H1 (cell line): ENCODE measurements around the gene DNAJA1. TPM values are rescaled to one million over a fixed set of nuclear protein-coding genes. Genes with fewer than 3 reads are reported as not detected.

Experiments used
- polyA plus RNA-seq, 7 experiments: library from polyadenylated mRNA; depleted of rRNA in 3 of 7; stranded (reverse) in 5 of 7; unstranded in 2 of 7; fragments of >200 nt in 5 of 7; fragments of 200-250 nt in 2 of 7; gene quantifications; 1 replicate in 5 of 7; 2 replicates in 1 of 7; 4 replicates in 1 of 7; pipeline versions ENCODE4 v1.2.1 to v1.2.3, GENCODE V29; 2011 to 2013; ENCODE audit warnings: missing spikeins in 2 of 7, mixed read lengths in 2 of 7
- total RNA-seq: library from RNA; stranded (reverse); fragmentation: NEBNext Ultra II Directional; extraction: Animal tissue kit (Norgen Biotek cat#: 25700); gene quantifications from 2 replicates; pipeline ENCODE4 v1.2.1, GENCODE V29; 2021
- TF ChIP-seq, protein P1 (sequence below): fragments of 300-600 bp; sonication (generic); IDR thresholded peaks from 2 replicates; pipeline ENCODE4 v1.7.1; 2012; ENCODE audit warnings: low read length, moderate library complexity, mild to moderate bottlenecking, inconsistent platforms; ENCODE audit not compliant: insufficient replicate concordance

The DNAJA1 gene
- total and polyA plus RNA-seq, 2 of the 8 experiments (the other 6 are each of a cell fraction or from before 2014, with no cell fraction given): 54.4 to 159 TPM

DNA sequence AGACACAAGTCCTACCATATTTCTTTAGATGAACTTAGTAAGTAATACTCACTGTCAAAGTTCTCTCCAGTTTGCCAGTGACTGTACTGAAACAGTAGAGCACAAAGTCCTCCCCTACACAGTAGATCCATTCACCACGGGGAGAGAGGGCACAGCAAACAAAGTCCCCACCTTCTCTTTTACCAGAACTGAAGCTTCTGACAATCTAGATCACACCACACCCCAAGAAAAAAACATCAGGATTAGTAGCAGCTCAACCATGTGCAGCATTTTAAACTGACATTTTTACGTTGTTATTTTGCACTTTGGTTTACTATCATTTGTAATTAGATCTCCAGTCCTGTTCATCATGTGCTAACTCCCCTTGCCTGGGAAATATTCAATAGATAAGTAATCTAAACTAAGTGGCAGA, 23.0 kb downstream of the DNAJA1 start (continued):
- TF ChIP-seq, protein P1, sequence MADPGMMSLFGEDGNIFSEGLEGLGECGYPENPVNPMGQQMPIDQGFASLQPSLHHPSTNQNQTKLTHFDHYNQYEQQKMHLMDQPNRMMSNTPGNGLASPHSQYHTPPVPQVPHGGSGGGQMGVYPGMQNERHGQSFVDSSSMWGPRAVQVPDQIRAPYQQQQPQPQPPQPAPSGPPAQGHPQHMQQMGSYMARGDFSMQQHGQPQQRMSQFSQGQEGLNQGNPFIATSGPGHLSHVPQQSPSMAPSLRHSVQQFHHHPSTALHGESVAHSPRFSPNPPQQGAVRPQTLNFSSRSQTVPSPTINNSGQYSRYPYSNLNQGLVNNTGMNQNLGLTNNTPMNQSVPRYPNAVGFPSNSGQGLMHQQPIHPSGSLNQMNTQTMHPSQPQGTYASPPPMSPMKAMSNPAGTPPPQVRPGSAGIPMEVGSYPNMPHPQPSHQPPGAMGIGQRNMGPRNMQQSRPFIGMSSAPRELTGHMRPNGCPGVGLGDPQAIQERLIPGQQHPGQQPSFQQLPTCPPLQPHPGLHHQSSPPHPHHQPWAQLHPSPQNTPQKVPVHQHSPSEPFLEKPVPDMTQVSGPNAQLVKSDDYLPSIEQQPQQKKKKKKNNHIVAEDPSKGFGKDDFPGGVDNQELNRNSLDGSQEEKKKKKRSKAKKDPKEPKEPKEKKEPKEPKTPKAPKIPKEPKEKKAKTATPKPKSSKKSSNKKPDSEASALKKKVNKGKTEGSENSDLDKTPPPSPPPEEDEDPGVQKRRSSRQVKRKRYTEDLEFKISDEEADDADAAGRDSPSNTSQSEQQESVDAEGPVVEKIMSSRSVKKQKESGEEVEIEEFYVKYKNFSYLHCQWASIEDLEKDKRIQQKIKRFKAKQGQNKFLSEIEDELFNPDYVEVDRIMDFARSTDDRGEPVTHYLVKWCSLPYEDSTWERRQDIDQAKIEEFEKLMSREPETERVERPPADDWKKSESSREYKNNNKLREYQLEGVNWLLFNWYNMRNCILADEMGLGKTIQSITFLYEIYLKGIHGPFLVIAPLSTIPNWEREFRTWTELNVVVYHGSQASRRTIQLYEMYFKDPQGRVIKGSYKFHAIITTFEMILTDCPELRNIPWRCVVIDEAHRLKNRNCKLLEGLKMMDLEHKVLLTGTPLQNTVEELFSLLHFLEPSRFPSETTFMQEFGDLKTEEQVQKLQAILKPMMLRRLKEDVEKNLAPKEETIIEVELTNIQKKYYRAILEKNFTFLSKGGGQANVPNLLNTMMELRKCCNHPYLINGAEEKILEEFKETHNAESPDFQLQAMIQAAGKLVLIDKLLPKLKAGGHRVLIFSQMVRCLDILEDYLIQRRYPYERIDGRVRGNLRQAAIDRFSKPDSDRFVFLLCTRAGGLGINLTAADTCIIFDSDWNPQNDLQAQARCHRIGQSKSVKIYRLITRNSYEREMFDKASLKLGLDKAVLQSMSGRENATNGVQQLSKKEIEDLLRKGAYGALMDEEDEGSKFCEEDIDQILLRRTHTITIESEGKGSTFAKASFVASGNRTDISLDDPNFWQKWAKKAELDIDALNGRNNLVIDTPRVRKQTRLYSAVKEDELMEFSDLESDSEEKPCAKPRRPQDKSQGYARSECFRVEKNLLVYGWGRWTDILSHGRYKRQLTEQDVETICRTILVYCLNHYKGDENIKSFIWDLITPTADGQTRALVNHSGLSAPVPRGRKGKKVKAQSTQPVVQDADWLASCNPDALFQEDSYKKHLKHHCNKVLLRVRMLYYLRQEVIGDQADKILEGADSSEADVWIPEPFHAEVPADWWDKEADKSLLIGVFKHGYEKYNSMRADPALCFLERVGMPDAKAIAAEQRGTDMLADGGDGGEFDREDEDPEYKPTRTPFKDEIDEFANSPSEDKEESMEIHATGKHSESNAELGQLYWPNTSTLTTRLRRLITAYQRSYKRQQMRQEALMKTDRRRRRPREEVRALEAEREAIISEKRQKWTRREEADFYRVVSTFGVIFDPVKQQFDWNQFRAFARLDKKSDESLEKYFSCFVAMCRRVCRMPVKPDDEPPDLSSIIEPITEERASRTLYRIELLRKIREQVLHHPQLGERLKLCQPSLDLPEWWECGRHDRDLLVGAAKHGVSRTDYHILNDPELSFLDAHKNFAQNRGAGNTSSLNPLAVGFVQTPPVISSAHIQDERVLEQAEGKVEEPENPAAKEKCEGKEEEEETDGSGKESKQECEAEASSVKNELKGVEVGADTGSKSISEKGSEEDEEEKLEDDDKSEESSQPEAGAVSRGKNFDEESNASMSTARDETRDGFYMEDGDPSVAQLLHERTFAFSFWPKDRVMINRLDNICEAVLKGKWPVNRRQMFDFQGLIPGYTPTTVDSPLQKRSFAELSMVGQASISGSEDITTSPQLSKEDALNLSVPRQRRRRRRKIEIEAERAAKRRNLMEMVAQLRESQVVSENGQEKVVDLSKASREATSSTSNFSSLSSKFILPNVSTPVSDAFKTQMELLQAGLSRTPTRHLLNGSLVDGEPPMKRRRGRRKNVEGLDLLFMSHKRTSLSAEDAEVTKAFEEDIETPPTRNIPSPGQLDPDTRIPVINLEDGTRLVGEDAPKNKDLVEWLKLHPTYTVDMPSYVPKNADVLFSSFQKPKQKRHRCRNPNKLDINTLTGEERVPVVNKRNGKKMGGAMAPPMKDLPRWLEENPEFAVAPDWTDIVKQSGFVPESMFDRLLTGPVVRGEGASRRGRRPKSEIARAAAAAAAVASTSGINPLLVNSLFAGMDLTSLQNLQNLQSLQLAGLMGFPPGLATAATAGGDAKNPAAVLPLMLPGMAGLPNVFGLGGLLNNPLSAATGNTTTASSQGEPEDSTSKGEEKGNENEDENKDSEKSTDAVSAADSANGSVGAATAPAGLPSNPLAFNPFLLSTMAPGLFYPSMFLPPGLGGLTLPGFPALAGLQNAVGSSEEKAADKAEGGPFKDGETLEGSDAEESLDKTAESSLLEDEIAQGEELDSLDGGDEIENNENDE: no peak
